GM12801 (cell line): ENCODE measurements around the gene CYP1A1.

Source experiments
- TF ChIP-seq, protein P1 (sequence below): IDR thresholded peaks from one replicate; pipeline ENCODE4 v1.5.1; 2011; ENCODE audit warnings: control low read depth; ENCODE audit not compliant: insufficient read length; ENCODE audit errors: extremely low read depth

The CYP1A1 gene

GRCh38 chr15:74696398-74696729 is 29.0 kb downstream of the CYP1A1 start:
- TF ChIP-seq, protein P1, sequence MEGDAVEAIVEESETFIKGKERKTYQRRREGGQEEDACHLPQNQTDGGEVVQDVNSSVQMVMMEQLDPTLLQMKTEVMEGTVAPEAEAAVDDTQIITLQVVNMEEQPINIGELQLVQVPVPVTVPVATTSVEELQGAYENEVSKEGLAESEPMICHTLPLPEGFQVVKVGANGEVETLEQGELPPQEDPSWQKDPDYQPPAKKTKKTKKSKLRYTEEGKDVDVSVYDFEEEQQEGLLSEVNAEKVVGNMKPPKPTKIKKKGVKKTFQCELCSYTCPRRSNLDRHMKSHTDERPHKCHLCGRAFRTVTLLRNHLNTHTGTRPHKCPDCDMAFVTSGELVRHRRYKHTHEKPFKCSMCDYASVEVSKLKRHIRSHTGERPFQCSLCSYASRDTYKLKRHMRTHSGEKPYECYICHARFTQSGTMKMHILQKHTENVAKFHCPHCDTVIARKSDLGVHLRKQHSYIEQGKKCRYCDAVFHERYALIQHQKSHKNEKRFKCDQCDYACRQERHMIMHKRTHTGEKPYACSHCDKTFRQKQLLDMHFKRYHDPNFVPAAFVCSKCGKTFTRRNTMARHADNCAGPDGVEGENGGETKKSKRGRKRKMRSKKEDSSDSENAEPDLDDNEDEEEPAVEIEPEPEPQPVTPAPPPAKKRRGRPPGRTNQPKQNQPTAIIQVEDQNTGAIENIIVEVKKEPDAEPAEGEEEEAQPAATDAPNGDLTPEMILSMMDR, result no peak

GRCh38 chr15:74695597-74696397 is 29.5 kb downstream of the CYP1A1 start, which contains the start of gene EDC3:
Gene EDC3, minus strand, starts transcription at chr15:74696024. Its CDS starts 20,900 bp downstream, at chr15:74675124.
- TF ChIP-seq, protein P1, result no peak

GRCh38 chr15:74692327-74692726 is 33.0 kb downstream of the CYP1A1 start:
- TF ChIP-seq, protein P1, result no peak

- TF ChIP-seq, protein P1, result no peak
Measured at GRCh38 chr15:74683758-74684157, 41.6 kb downstream of the CYP1A1 start.

DNA sequence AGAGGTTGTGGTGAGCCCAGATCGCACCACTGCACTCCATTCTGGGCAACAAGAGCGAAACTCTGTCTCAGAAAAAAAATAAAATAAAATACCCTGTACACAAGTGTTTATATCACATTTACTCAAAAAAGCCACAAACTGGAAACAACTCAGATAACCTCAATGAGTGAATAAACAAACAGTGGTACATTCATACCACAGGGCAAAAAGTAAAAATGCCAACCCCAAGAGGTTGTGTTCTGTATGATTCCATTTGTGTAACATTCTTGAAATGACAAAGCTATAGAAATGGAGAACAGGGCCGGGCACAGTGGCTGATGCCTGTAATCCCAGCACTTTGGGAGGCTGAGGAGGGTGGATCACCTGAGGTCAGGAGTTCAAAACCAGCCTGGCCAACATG is 42.4 kb downstream of the CYP1A1 start:
- TF ChIP-seq, protein P1, result no peak

DNA sequence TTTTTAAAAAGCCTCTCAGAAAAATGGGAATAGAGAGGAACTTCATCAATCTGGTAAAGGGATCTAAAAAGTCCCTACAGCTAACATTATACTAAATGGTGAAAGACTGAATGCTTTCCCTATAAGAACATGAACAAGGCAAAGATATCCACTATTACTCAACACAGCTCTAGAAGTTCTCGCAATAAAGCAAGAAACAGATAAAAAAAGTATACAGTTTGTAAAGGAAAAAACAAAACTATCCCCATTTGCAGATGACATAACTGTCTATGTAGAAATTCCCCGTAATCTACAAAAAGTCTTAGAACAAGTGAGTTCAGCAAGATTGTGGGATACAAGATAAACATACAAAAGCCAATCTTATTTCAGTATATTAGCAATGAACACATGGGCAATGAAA is 44.9 kb downstream of the CYP1A1 start:
- TF ChIP-seq, protein P1, result no peak

DNA sequence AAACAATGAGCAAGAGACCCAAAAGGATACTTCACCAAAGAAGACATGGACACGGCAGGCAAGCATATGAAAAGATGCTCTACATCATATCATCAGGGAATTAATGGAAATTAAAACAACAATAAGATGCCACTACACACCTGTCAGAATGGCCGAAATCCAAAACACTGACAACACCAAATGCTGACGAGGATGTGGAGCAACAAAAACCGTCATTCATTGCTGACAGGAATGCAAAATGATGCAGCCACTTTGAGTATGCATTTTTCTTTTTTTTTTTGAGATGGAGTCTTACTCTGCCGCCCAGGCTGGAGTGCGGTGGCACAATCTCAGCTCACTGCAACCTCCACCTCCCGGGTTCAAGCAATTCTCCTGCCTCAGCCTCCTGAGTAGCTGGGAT is 48.5 kb downstream of the CYP1A1 start:
- TF ChIP-seq, protein P1, result no peak
